ENCODE results near the gene CFAP210. TPM values are rescaled to one million over a fixed set of nuclear protein-coding genes. Genes with fewer than 3 reads are reported as not detected.
"Not testable (repeated sequence)": the region's sequence is repeated elsewhere in the genome, so short reads cannot be mapped to it uniquely, and the experiment has no call there.

The CFAP210 gene
- total RNA-seq, 1 donor from 2014 or later, result 1.2 TPM

DNA sequence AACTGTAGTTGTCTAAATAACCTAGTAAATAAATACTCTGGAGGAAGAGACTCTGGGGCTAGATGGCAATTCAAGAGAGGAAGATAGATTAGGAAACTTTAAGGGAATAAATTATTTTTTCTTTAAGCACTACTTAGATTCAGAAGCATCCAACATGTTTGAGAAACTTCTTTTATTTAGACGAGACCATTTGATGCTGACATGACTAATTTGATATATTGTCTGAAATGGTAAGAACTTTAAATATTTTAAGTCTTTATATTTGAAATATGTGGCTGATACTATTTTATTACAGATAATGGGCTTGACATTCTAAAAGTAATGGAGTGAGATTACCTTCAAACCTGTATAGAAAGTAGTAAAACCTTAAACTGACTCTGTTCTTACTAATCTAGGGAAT lies 73.7 kb downstream of the CFAP210 start:
- peaks cover 2% of the 10 kb centered on the region for H3K27me3 Mint-ChIP-seq (ENCODE audit: insufficient read depth, low read depth)

DNA sequence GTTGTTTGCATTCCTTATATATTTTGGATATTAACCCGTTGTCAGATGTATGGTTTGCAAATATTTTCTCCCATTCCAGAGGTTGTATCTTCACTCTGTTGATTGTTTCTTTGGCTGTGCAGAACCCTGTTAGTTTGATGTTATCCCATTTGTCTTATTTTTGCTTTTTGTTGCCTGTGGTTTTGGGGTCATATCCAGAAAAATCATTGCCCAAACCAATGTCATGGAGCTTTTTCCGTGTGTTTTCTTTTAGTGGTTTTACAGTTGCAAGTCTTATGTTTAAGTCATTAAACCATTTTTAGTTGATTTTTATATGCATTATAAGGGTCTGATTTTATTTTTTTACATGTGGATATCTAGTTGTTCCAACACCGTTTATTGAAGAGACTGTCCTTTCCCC lies 74.3 kb downstream of the CFAP210 start:
- H3K79me2 ChIP-seq (ENCODE audit: low read depth), result peaks cover 63% of the 10 kb centered on the region
- H3K9me3 Mint-ChIP-seq, result peaks cover 24% of the 10 kb centered on the region
- no peak overlapping the region for H3K4me3 Mint-ChIP-seq
- no peak overlapping the region for H2AFZ ChIP-seq (replicated peaks)
- H3K27ac ChIP-seq, result no peak overlapping the region
- peaks cover 26% of the 10 kb centered on the region for H3K36me3 ChIP-seq
- H3K4me2 ChIP-seq, result no peak overlapping the region
- H3K27me3 ChIP-seq, result no peaks in the 10 kb centered on the region
- TF ChIP-seq EZH2phosphoT487 (IDR thresholded peaks at IDR 0.05) (no peak), EZH2 (IDR thresholded peaks at IDR 0.05) (no peak)
- TF ChIP-seq, protein P1, sequence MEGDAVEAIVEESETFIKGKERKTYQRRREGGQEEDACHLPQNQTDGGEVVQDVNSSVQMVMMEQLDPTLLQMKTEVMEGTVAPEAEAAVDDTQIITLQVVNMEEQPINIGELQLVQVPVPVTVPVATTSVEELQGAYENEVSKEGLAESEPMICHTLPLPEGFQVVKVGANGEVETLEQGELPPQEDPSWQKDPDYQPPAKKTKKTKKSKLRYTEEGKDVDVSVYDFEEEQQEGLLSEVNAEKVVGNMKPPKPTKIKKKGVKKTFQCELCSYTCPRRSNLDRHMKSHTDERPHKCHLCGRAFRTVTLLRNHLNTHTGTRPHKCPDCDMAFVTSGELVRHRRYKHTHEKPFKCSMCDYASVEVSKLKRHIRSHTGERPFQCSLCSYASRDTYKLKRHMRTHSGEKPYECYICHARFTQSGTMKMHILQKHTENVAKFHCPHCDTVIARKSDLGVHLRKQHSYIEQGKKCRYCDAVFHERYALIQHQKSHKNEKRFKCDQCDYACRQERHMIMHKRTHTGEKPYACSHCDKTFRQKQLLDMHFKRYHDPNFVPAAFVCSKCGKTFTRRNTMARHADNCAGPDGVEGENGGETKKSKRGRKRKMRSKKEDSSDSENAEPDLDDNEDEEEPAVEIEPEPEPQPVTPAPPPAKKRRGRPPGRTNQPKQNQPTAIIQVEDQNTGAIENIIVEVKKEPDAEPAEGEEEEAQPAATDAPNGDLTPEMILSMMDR (IDR thresholded peaks at IDR 0.05), result no peak
- no peaks in the 10 kb centered on the region for H3F3A ChIP-seq (ENCODE audit: low read depth)
- H3K27ac Mint-ChIP-seq, result no peak overlapping the region
- peaks cover 2% of the 10 kb centered on the region for H3K27me3 Mint-ChIP-seq (ENCODE audit: insufficient read depth, low read depth)
- H3K36me3 Mint-ChIP-seq, result peaks cover 56% of the 10 kb centered on the region
- H3K4me3 ChIP-seq, result no peak overlapping the region
- H4K20me1 ChIP-seq (ENCODE audit: low read depth), result peaks cover 6% of the 10 kb centered on the region
- no peaks in the 10 kb centered on the region for H3K9me3 ChIP-seq (ENCODE audit: low read depth)
- no peaks in the 10 kb centered on the region for H3K4me1 ChIP-seq
- H3K4me1 Mint-ChIP-seq, result no peaks in the 10 kb centered on the region
- H3K9ac ChIP-seq, result no peak overlapping the region
- no peak for DNase-seq (ENCODE audit: low spot score)

More for the DNA sequence above, 73.7 kb downstream of the CFAP210 start:
- H4K20me1 ChIP-seq (ENCODE audit: low read depth), result peaks cover 6% of the 10 kb centered on the region
- H3K9ac ChIP-seq, result no peak overlapping the region
- H3K4me2 ChIP-seq, result no peak overlapping the region
- H3K36me3 ChIP-seq, result peaks cover 26% of the 10 kb centered on the region
- Mint-ChIP-seq H3K27ac (no peak overlapping the region), H3K4me3 (no peak overlapping the region), H3K4me1 (no peaks in the 10 kb centered on the region), H3K9me3 (peaks cover 24% of the 10 kb centered on the region), H3K36me3 (peaks cover 50% of the 10 kb centered on the region)
- H3K27me3 ChIP-seq, result no peaks in the 10 kb centered on the region
- no peaks in the 10 kb centered on the region for H3K4me1 ChIP-seq
- H2AFZ ChIP-seq (replicated peaks), result no peak overlapping the region
- TF ChIP-seq, protein P1 (IDR thresholded peaks at IDR 0.05), result no peak
- TF ChIP-seq EZH2 (IDR thresholded peaks at IDR 0.05), result no peak
- no peak for TF ChIP-seq EZH2phosphoT487 (IDR thresholded peaks at IDR 0.05)
- no peaks in the 10 kb centered on the region for H3F3A ChIP-seq (ENCODE audit: low read depth)
- H3K9me3 ChIP-seq (ENCODE audit: low read depth), result no peaks in the 10 kb centered on the region
- no peak for DNase-seq (ENCODE audit: low spot score)
- no peak overlapping the region for H3K27ac ChIP-seq
- H3K79me2 ChIP-seq (ENCODE audit: low read depth), result peaks cover 58% of the 10 kb centered on the region
- H3K4me3 ChIP-seq, result no peak overlapping the region

DNA sequence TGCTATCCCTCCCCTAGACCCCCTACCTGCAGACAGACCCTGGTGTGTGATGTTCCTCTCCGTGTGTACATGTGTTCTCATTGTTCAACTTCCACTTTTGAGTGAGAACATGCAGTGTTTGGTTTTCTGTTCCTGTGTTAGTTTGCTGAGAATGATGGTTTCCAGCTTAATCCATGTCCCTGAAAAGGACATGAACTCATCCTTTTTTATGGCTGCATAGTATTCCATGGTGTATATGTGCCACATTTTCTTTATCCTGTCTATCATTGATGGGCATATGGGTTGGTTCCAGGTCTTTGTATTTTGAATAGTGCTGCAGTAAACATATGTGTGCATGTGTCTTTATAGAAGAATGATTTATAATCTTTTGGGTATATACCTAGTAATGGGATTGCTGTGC lies 78.2 kb downstream of the CFAP210 start:
- not testable (repeated sequence) for H3K4me3 ChIP-seq; H3K27me3 ChIP-seq; H3K27ac ChIP-seq; H4K20me1 ChIP-seq (ENCODE audit: low read depth); H3K4me1 ChIP-seq; H3K27me3 Mint-ChIP-seq (ENCODE audit: insufficient read depth, low read depth); H3K9me3 ChIP-seq (ENCODE audit: low read depth); H3K4me3 Mint-ChIP-seq; H3K4me2 ChIP-seq; H2AFZ ChIP-seq (replicated peaks); H3K9ac ChIP-seq; DNase-seq (ENCODE audit: low spot score); H3K4me1 Mint-ChIP-seq; H3K27ac Mint-ChIP-seq; H3F3A ChIP-seq (ENCODE audit: low read depth)
- Histone ChIP-seq H3K79me2 (ENCODE audit: low read depth) (peaks cover 59% of the 10 kb centered on the region), H3K36me3 (peaks cover 45% of the 10 kb centered on the region)
- Mint-ChIP-seq H3K9me3 (peaks cover 24% of the 10 kb centered on the region), H3K36me3 (peaks cover 67% of the 10 kb centered on the region)

- Mint-ChIP-seq H3K4me3 (no peak overlapping the region), H3K9me3 (peaks cover 24% of the 10 kb centered on the region), H3K27me3 (ENCODE audit: insufficient read depth, low read depth) (peaks cover 2% of the 10 kb centered on the region), H3K4me1 (no peaks in the 10 kb centered on the region), H3K27ac (no peak overlapping the region), H3K36me3 (peaks cover 65% of the 10 kb centered on the region)
- Histone ChIP-seq H3K4me2 (no peak overlapping the region), H4K20me1 (ENCODE audit: low read depth) (no peaks in the 10 kb centered on the region), H3K4me3 (no peak overlapping the region), H3F3A (ENCODE audit: low read depth) (peaks cover 3% of the 10 kb centered on the region), H3K36me3 (peaks cover 34% of the 10 kb centered on the region), H3K27me3 (no peaks in the 10 kb centered on the region), H3K9me3 (ENCODE audit: low read depth) (no peaks in the 10 kb centered on the region), H3K9ac (no peak overlapping the region), H2AFZ (replicated peaks) (no peak overlapping the region), H3K4me1 (no peaks in the 10 kb centered on the region), H3K27ac (no peak overlapping the region), H3K79me2 (ENCODE audit: low read depth) (peaks cover 38% of the 10 kb centered on the region)
- DNase-seq (ENCODE audit: low spot score), result no peak
- TF ChIP-seq, protein P1 (IDR thresholded peaks at IDR 0.05), result no peak
- TF ChIP-seq EZH2phosphoT487 (IDR thresholded peaks at IDR 0.05) (no peak), EZH2 (IDR thresholded peaks at IDR 0.05) (no peak)
These were observed 80.3 kb downstream of the CFAP210 start for GRCh38 chr2:169613876-169614275.
